GM23338 (cell line): ENCODE measurements around the gene LSM2.

Experiments
- CREB1 ChIP-seq: fragments of 250-450 bp; sonication (Bioruptor Pico); IDR thresholded peaks from 2 replicates; pipeline ENCODE4 v1.5.0; 2020; ENCODE audit warnings: low read depth, mild to moderate bottlenecking, moderate library complexity
- EZH2 ChIP-seq: fragments of 200-600 bp; sonication (generic); IDR thresholded peaks from one replicate; pipeline ENCODE4 v1.8.0; 2017; ENCODE audit warnings: antibody characterized with exemption, mild to moderate bottlenecking, low read depth; ENCODE audit not compliant: unreplicated experiment
- EZH2phosphoT487 ChIP-seq: fragments of 200-600 bp; sonication (generic); IDR thresholded peaks from one replicate; pipeline ENCODE4 v1.8.1; 2018; ENCODE audit warnings: antibody characterized with exemption; ENCODE audit not compliant: unreplicated experiment
- JUNB ChIP-seq: IDR thresholded peaks from one replicate; pipeline ENCODE4 v1.6.1; 2016; ENCODE audit warnings: antibody characterized with exemption; ENCODE audit not compliant: unreplicated experiment
- TF ChIP-seq, protein P1 (sequence below), 2 experiments: fragments of 200-600 bp in 1 of 2; sonication (generic) in 1 of 2; conservative IDR thresholded peaks; 2 replicates each; pipeline versions ENCODE4 v1.5.1 to v1.6.1; 2016 to 2017; ENCODE audit warnings: antibody characterized with exemption in 2 of 2, low read depth in 2 of 2, mild to moderate bottlenecking in 2 of 2, moderate library complexity in 1 of 2
- TF ChIP-seq, protein P2 (sequence below): IDR thresholded peaks from one replicate; pipeline ENCODE4 v1.6.1; 2018; ENCODE audit warnings: antibody characterized with exemption; ENCODE audit not compliant: unreplicated experiment

DNA sequence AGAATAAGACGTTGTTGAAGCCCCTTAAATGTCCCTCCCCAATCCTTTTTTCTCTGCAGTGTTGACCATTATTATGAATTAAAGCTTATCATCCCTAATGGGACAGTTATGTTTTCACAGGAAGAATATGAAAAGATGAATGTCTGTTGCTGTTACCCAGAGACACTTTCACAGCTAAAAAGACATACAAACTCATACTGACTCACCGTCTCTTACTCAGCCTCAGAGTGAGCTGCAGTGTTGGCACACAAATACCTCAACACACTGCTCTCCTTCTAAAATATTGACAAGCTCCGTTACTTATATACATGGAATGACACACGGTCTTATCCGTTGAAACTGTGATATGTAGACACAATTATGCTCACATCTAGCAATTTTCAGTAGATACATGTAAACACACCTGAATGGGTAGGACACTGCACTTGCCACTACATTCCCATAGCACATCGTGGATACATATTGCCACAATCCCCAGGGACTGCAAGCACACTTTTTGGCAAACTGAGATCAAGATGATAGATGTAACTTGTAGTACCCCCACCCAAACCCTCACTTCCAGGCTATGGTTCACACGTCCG is 53.9 kb downstream of the LSM2 start:
- TF ChIP-seq EZH2 = no peak
- no peak for TF ChIP-seq CREB1
- TF ChIP-seq, protein P1, sequence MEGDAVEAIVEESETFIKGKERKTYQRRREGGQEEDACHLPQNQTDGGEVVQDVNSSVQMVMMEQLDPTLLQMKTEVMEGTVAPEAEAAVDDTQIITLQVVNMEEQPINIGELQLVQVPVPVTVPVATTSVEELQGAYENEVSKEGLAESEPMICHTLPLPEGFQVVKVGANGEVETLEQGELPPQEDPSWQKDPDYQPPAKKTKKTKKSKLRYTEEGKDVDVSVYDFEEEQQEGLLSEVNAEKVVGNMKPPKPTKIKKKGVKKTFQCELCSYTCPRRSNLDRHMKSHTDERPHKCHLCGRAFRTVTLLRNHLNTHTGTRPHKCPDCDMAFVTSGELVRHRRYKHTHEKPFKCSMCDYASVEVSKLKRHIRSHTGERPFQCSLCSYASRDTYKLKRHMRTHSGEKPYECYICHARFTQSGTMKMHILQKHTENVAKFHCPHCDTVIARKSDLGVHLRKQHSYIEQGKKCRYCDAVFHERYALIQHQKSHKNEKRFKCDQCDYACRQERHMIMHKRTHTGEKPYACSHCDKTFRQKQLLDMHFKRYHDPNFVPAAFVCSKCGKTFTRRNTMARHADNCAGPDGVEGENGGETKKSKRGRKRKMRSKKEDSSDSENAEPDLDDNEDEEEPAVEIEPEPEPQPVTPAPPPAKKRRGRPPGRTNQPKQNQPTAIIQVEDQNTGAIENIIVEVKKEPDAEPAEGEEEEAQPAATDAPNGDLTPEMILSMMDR (conservative IDR thresholded peaks at IDR 0.05; ENCODE audit: low read depth in 2 of 2) = no peak
- TF ChIP-seq JUNB = no peak
- TF ChIP-seq EZH2phosphoT487 = no peak
- TF ChIP-seq, protein P2, sequence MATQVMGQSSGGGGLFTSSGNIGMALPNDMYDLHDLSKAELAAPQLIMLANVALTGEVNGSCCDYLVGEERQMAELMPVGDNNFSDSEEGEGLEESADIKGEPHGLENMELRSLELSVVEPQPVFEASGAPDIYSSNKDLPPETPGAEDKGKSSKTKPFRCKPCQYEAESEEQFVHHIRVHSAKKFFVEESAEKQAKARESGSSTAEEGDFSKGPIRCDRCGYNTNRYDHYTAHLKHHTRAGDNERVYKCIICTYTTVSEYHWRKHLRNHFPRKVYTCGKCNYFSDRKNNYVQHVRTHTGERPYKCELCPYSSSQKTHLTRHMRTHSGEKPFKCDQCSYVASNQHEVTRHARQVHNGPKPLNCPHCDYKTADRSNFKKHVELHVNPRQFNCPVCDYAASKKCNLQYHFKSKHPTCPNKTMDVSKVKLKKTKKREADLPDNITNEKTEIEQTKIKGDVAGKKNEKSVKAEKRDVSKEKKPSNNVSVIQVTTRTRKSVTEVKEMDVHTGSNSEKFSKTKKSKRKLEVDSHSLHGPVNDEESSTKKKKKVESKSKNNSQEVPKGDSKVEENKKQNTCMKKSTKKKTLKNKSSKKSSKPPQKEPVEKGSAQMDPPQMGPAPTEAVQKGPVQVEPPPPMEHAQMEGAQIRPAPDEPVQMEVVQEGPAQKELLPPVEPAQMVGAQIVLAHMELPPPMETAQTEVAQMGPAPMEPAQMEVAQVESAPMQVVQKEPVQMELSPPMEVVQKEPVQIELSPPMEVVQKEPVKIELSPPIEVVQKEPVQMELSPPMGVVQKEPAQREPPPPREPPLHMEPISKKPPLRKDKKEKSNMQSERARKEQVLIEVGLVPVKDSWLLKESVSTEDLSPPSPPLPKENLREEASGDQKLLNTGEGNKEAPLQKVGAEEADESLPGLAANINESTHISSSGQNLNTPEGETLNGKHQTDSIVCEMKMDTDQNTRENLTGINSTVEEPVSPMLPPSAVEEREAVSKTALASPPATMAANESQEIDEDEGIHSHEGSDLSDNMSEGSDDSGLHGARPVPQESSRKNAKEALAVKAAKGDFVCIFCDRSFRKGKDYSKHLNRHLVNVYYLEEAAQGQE = no peak
